GM18505 (cell line): ENCODE measurements around the gene ATXN7L1.

Experiments used
- ATAC-seq: cut with Tn5 transposase; IDR thresholded peaks from one replicate; pipeline ENCODE4 v1.9.1; 2021; ENCODE audit not compliant: unreplicated experiment
- POLR2A ChIP-seq: IDR thresholded peaks from 4 replicates; pipeline ENCODE4 v1.6.1; 2011; ENCODE audit warnings: borderline replicate concordance; ENCODE audit not compliant: insufficient read depth, insufficient read length; ENCODE audit errors: extremely low read depth

ATXN7L1 gene

GRCh38 chr7:105571891-105572290, 304.5 kb downstream of the ATXN7L1 start:
- no peak for TF ChIP-seq POLR2A
- ATAC-seq: no peak

GRCh38 chr7:105567821-105568220, 308.6 kb downstream of the ATXN7L1 start:
- no peak for ATAC-seq
- no peak for TF ChIP-seq POLR2A

GRCh38 chr7:105567024-105567423, 309.4 kb downstream of the ATXN7L1 start:
- ATAC-seq: no peak

DNA sequence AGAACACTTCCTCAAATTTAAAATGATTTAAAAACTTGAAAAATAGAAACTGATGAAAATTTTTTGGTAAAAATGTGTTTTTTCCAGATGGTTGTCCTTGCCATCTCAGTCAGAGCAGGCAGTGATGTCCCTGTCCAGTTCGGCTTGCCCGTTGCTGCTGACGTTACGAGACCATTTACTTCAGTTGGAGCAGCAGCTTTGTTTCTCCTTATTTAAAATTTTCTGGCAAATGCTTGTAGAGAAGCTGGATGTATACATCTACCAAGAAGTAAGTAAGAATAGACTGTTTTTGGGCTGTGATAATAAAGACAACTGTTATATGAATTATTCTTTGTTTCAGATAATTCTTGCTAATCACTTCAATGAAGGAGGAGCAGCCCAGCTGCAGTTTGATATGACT, 311.2 kb downstream of the ATXN7L1 start:
- TF ChIP-seq POLR2A: no peak
- no peak for ATAC-seq

More at GRCh38 chr7:105567024-105567423, 309.4 kb downstream of the ATXN7L1 start:
- no peak for TF ChIP-seq POLR2A

GRCh38 chr7:105559926-105560325, 316.5 kb downstream of the ATXN7L1 start:
- ATAC-seq: no peak

More at GRCh38 chr7:105559926-105560325, 316.5 kb downstream of the ATXN7L1 start:
- TF ChIP-seq POLR2A: no peak
